Muscle layer of colon (tissue), 2 donors: ENCODE data around the gene GJD2.

ENCODE experiments used
- H3K27ac ChIP-seq: one replicate; pipeline ENCODE4 v1.7.0; 2013; ENCODE audit warnings: low read depth, mild to moderate bottlenecking, low read length, moderate library complexity
- H3K27me3 ChIP-seq, 2 donors: one replicate each; pipeline ENCODE4 v1.7.0; 2013; ENCODE audit warnings: low read length in 2 of 2, mild to moderate bottlenecking in 2 of 2; ENCODE audit not compliant: insufficient read depth in 2 of 2, control insufficient read depth in 1 of 2
- H3K36me3 ChIP-seq: one replicate; pipeline ENCODE4 v1.7.0; 2013; ENCODE audit warnings: mild to moderate bottlenecking, low read length; ENCODE audit not compliant: insufficient read depth
- H3K4me1 ChIP-seq: one replicate; pipeline ENCODE4 v1.7.0; 2013; ENCODE audit warnings: mild to moderate bottlenecking, low read length; ENCODE audit not compliant: insufficient read depth
- H3K4me3 ChIP-seq, 2 donors: one replicate each; pipeline ENCODE4 v1.7.0; 2013; ENCODE audit warnings: low read length in 2 of 2, low read depth in 1 of 2, mild to moderate bottlenecking in 1 of 2, moderate library complexity in 1 of 2
- H3K9ac ChIP-seq: one replicate; pipeline ENCODE4 v1.7.0; 2013; ENCODE audit warnings: low read length
- H3K9me3 ChIP-seq: one replicate; pipeline ENCODE4 v1.7.0; 2013; ENCODE audit warnings: mild to moderate bottlenecking, low read length
- donor health status: abdominal sarcoma.
- donor health status: Adenocarcinoma of cecum.

Gene GJD2

DNA sequence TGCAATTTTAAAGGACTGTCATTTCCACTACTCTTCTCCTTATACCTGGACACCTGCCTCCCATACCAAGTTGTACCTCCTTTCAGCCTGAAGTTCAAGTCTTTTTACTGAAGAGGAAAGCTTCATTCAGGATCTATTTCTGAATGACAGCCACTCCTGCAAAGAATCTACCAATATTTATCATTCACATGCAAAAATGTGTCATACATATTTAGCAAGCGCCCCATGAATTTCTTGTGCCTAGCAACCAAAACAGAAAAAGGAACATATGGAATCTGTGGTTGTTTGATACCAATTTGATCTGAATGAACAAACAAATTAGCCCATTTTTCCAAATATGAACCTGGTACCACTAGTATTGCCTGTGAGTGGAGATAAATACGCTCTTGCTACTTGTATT lies 16.8 kb downstream of the GJD2 start:
- no peak overlapping the region for H3K9ac ChIP-seq
- no peaks in the 10 kb centered on the region for H3K9me3 ChIP-seq
- no peak overlapping the region for H3K4me3 ChIP-seq
- H3K27ac ChIP-seq, result no peak overlapping the region
- no peaks in the 10 kb centered on the region for H3K4me1 ChIP-seq
- H3K36me3 ChIP-seq, result no peaks in the 10 kb centered on the region
- peaks cover 0 to 5% of the 10 kb centered on the region in 2 donors for H3K27me3 ChIP-seq

- Histone ChIP-seq H3K36me3 (no peaks in the 10 kb centered on the region), H3K27ac (no peak overlapping the region), H3K27me3 (peaks cover 0 to 5% of the 10 kb centered on the region in 2 donors), H3K9me3 (no peaks in the 10 kb centered on the region), H3K9ac (no peak overlapping the region), H3K4me3 (no peak overlapping the region), H3K4me1 (no peaks in the 10 kb centered on the region)
These were observed 17.3 kb downstream of the GJD2 start for GRCh38 chr15:34737477-34737876.

DNA sequence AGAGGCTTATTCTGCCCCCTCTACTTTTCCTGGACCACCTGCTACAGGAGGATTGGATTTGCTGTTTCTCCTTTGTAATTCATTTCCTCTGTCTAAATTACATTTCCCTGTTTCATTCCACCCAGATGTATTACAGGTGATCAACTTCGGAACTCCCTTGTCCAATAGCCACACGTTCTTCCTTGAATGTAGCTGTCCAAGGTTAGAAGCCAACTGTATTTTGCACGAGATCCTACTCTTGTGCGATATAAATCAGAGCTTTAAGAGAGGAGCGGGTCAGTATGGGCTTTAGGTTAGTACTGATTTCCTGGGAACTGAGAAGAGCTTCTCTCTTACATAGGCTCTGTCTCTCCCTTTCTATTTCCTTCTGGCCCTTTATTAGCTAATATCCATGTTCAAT lies 20.5 kb downstream of the GJD2 start:
- Histone ChIP-seq H3K36me3 (no peaks in the 10 kb centered on the region), H3K4me1 (no peaks in the 10 kb centered on the region), H3K4me3 (no peak overlapping the region), H3K9me3 (no peaks in the 10 kb centered on the region), H3K9ac (no peak overlapping the region), H3K27me3 (peaks cover 0 to 5% of the 10 kb centered on the region in 2 donors), H3K27ac (no peak overlapping the region)

GRCh38 chr15:34733621-34734020 lies 21.2 kb downstream of the GJD2 start:
- Histone ChIP-seq H3K27me3 (peaks cover 0 to 5% of the 10 kb centered on the region in 2 donors), H3K4me1 (no peaks in the 10 kb centered on the region)

DNA sequence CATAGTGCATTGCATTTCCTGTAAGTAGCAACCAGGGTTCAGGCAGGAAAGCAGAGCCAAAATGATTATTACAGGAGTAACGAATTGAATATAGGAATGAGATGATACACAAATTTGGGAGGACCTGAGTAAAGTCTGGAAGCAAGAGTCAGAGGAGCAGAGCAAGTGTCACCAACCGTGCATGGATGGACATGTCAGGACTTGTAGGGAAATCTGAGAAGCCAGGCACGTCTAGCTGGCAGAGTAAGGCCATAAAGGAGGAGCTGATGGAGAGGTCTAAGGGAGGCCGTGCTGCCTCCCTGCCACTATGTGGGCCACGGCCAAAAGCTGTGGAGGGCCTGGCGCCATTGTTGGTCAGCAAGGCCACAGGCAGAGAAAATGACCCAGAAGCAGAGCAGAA lies 22.4 kb downstream of the GJD2 start:
- Histone ChIP-seq H3K9me3 (no peaks in the 10 kb centered on the region), H3K4me3 (no peak overlapping the region), H3K9ac (no peak overlapping the region), H3K36me3 (no peaks in the 10 kb centered on the region), H3K27ac (no peak overlapping the region), H3K27me3 (no peaks in the 10 kb centered on the region), H3K4me1 (no peaks in the 10 kb centered on the region)

More at GRCh38 chr15:34733621-34734020, 21.2 kb downstream of the GJD2 start:
- no peak overlapping the region for H3K27ac ChIP-seq
- H3K9ac ChIP-seq, result no peak overlapping the region
- H3K36me3 ChIP-seq, result no peaks in the 10 kb centered on the region
- no peaks in the 10 kb centered on the region for H3K9me3 ChIP-seq
- H3K4me3 ChIP-seq, result no peak overlapping the region

- Histone ChIP-seq H3K27me3 (no peaks in the 10 kb centered on the region), H3K9ac (no peak overlapping the region), H3K4me3 (no peak overlapping the region), H3K9me3 (no peaks in the 10 kb centered on the region), H3K27ac (no peak overlapping the region), H3K4me1 (no peaks in the 10 kb centered on the region), H3K36me3 (no peaks in the 10 kb centered on the region)
These were observed 24.1 kb downstream of the GJD2 start for GRCh38 chr15:34730701-34731100.

DNA sequence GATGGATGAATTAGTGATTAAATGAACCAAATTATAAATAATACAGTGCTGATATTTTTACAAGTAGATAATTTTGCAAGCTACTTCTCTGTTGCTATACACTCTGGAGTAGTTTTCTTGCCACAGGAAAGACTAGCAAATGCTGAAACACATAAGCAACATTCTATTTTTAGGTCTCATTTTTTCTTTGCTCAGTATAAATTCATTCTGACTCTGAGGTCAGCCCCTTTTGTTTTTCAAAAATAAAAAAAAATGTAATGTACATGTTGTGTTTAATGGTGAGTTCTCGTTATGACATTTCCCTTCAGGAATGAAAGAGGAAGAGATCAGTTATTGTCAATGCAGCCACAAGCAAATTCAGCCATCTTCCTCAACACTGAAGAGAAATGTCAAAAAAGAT lies 24.9 kb downstream of the GJD2 start:
- no peaks in the 10 kb centered on the region for H3K9me3 ChIP-seq
- H3K4me3 ChIP-seq, result no peak overlapping the region
- no peaks in the 10 kb centered on the region for H3K4me1 ChIP-seq
- H3K27ac ChIP-seq, result no peak overlapping the region
- no peaks in the 10 kb centered on the region for H3K36me3 ChIP-seq
- H3K9ac ChIP-seq, result no peak overlapping the region
- no peaks in the 10 kb centered on the region for H3K27me3 ChIP-seq

- Histone ChIP-seq H3K27ac (no peak overlapping the region), H3K4me1 (no peaks in the 10 kb centered on the region), H3K9me3 (no peaks in the 10 kb centered on the region)
These were observed 25.7 kb downstream of the GJD2 start for GRCh38 chr15:34729056-34729455.

DNA sequence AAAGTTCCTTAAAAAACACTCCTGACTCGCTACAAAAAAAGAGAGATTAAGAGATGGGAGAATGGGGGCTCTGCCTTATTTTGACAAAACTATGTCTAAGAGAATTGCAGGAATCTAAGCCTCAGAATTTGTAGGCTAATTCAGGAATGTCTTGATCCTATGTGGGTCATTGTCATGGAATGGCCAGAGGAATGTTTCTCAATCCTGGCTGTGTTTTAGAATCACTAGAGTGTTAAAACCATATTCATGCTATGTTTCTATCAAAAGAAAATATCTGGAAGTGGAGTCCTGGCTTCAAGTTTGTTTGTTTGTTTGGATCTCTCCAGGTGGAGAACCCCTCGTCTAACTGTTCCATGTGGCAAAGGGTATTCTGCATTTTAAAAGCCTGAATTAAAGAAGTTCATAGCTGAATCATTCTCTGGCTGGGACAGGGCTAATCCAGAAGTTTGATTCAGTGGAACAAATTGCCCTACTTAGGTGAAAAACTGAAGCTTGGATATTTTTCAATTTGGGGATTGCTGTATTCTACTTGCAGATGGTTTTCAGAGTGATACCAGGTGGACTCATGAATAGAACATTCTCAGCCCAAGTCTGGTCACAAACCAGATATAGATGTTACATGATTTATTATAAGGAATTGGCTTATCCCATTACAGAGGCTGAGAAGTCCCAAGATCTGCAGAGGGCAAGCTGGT lies 28.2 kb downstream of the GJD2 start:
- H3K9ac ChIP-seq, result no peak overlapping the region
- no peaks in the 10 kb centered on the region for H3K36me3 ChIP-seq
- H3K4me1 ChIP-seq, result no peaks in the 10 kb centered on the region
- no peaks in the 10 kb centered on the region for H3K27me3 ChIP-seq
- H3K9me3 ChIP-seq, result no peaks in the 10 kb centered on the region
- no peak overlapping the region for H3K27ac ChIP-seq
- H3K4me3 ChIP-seq, result no peak overlapping the region

More at GRCh38 chr15:34729056-34729455, 25.7 kb downstream of the GJD2 start:
- Histone ChIP-seq H3K36me3 (no peaks in the 10 kb centered on the region), H3K9ac (no peak overlapping the region), H3K27me3 (no peaks in the 10 kb centered on the region), H3K4me3 (no peak overlapping the region)

DNA sequence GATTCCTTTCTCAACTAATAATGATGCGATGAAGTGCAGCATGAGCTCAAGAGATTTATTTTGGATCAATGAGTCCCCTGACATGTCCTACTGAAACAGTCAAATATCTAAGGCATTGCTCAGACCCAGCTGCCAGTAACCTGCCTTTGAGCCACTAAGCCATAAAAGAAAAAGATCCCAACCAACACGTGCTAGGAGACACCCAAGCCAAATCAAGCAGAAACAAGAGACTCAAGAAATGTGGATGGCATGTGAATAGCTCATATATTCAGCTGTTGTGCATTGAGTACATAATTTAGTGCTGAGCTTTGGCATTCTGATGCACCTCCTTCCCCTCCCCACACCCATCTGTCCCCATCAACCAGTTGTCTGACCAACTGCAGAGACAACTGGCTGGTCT lies 29.2 kb downstream of the GJD2 start:
- Histone ChIP-seq H3K27me3 (no peaks in the 10 kb centered on the region), H3K9ac (no peak overlapping the region), H3K27ac (no peak overlapping the region), H3K9me3 (no peaks in the 10 kb centered on the region), H3K4me1 (no peaks in the 10 kb centered on the region), H3K4me3 (no peak overlapping the region), H3K36me3 (no peaks in the 10 kb centered on the region)

GRCh38 chr15:34724481-34724880 lies 30.3 kb downstream of the GJD2 start:
- Histone ChIP-seq H3K4me1 (no peaks in the 10 kb centered on the region), H3K27ac (no peak overlapping the region), H3K36me3 (no peaks in the 10 kb centered on the region), H3K27me3 (no peaks in the 10 kb centered on the region), H3K9ac (no peak overlapping the region), H3K9me3 (no peaks in the 10 kb centered on the region), H3K4me3 (no peak overlapping the region)

GRCh38 chr15:34722439-34722836 lies 32.4 kb downstream of the GJD2 start:
- Histone ChIP-seq H3K27me3 (no peaks in the 10 kb centered on the region), H3K36me3 (no peaks in the 10 kb centered on the region), H3K9me3 (no peaks in the 10 kb centered on the region), H3K9ac (no peak overlapping the region), H3K27ac (no peak overlapping the region), H3K4me1 (no peaks in the 10 kb centered on the region), H3K4me3 (no peak overlapping the region)
